CD14-positive monocyte (primary cell): ENCODE measurements around the gene ASMTL. TPM values are rescaled to one million over a fixed set of nuclear protein-coding genes. Genes with fewer than 3 reads are reported as not detected.
A peak's percentile ranks its signal among the peaks of the same experiment; 100 is the strongest.

Experiments
- DNase-seq, 3 donors: peaks; one replicate each; pipeline ENCODE4 v3.0.0-alpha.2; 2011 to 2022
- H2AFZ ChIP-seq: 2 replicates; pipeline ENCODE4 v1.6.0; 2012; ENCODE audit warnings: mild to moderate bottlenecking, low read depth, low read length, inconsistent platforms; ENCODE audit not compliant: insufficient read depth, poor library complexity, severe bottlenecking
- H3K27ac ChIP-seq, 2 donors: 1 replicate in 1 of 2; 2 replicates in 1 of 2; pipeline ENCODE4 v1.5.1; 2012 to 2013; ENCODE audit warnings: low read length in 2 of 2, control low read depth in 1 of 2, inconsistent platforms in 1 of 2, low read depth in 1 of 2, mild to moderate bottlenecking in 1 of 2
- H3K27me3 ChIP-seq, 2 donors: one replicate each; pipeline versions ENCODE4 v1.6.0 to v1.6.1; 2011 to 2013; ENCODE audit warnings: low read length in 2 of 2; ENCODE audit not compliant: control insufficient read depth in 2 of 2, insufficient read depth in 2 of 2
- H3K36me3 ChIP-seq, 2 donors: replicated peaks in 1 of 2; 1 replicate in 1 of 2; 2 replicates in 1 of 2; pipeline versions ENCODE4 v1.5.1 to v1.6.1; 2012 to 2013; ENCODE audit warnings: low read length in 2 of 2, control low read depth in 1 of 2, inconsistent platforms in 1 of 2, mild to moderate bottlenecking in 1 of 2; ENCODE audit not compliant: insufficient read depth in 2 of 2, control insufficient read depth in 1 of 2
- H3K4me1 ChIP-seq, 2 donors: 1 replicate in 1 of 2; 2 replicates in 1 of 2; pipeline versions ENCODE4 v1.5.1 to v1.6.1; 2012 to 2013; ENCODE audit warnings: low read length in 2 of 2, control low read depth in 1 of 2, inconsistent platforms in 1 of 2, mild to moderate bottlenecking in 1 of 2, moderate library complexity in 1 of 2; ENCODE audit not compliant: insufficient read depth in 2 of 2, control insufficient read depth in 1 of 2
- H3K4me2 ChIP-seq: replicated peaks from 2 replicates; pipeline ENCODE3; 2012; ENCODE audit warnings: low read length, moderate library complexity, mild to moderate bottlenecking; ENCODE audit not compliant: poor library complexity, severe bottlenecking; ENCODE audit errors: extremely low read depth
- H3K4me3 ChIP-seq, 3 experiments: fragments of 200-600 bp in 1 of 3; sonication (generic) in 1 of 3; replicated peaks in 1 of 3; 1 replicate in 2 of 3; 2 replicates in 1 of 3; pipeline ENCODE4 v1.5.1; 2011 to 2013; ENCODE audit warnings: low read length in 3 of 3, mild to moderate bottlenecking in 3 of 3, control low read depth in 2 of 3, low read depth in 2 of 3, inconsistent platforms in 1 of 3, moderate library complexity in 1 of 3
- H3K79me2 ChIP-seq: 2 replicates; pipeline ENCODE4 v1.6.0; 2012; ENCODE audit warnings: mild to moderate bottlenecking, control low read depth, inconsistent platforms, low read length, moderate library complexity; ENCODE audit not compliant: insufficient read depth
- H3K9ac ChIP-seq: 2 replicates; pipeline ENCODE4 v1.6.0; 2017; ENCODE audit warnings: low read length, mild to moderate bottlenecking; ENCODE audit not compliant: insufficient read depth, poor library complexity, severe bottlenecking
- H3K9me3 ChIP-seq, 2 donors: replicated peaks in 1 of 2; 1 replicate in 1 of 2; 2 replicates in 1 of 2; pipeline versions ENCODE4 v1.5.1 to v1.6.1; 2012 to 2013; ENCODE audit warnings: low read length in 2 of 2, control low read depth in 1 of 2; ENCODE audit not compliant: control insufficient read depth in 1 of 2, insufficient read depth in 1 of 2
- H4K20me1 ChIP-seq: 2 replicates; pipeline ENCODE4 v1.6.0; 2012; ENCODE audit warnings: mild to moderate bottlenecking, low read length, control low read depth, moderate library complexity; ENCODE audit not compliant: insufficient read depth
- H3K27ac Mint-ChIP-seq, 7 donors: one replicate each; pipeline ENCODE4 v1.8.0; 2020; ENCODE audit warnings: mild to moderate bottlenecking in 7 of 7, mixed read lengths in 7 of 7, moderate library complexity in 6 of 7, inconsistent platforms in 2 of 7
- H3K27me3 Mint-ChIP-seq, 3 donors: one replicate each; pipeline ENCODE4 v1.8.0; 2021 to 2022; ENCODE audit warnings: low read depth in 3 of 3, mild to moderate bottlenecking in 3 of 3, mixed read lengths in 3 of 3, moderate library complexity in 3 of 3, inconsistent platforms in 1 of 3
- H3K36me3 Mint-ChIP-seq, 2 donors: one replicate each; pipeline ENCODE4 v1.8.0; 2020; ENCODE audit warnings: mixed read lengths in 2 of 2, inconsistent platforms in 1 of 2, mild to moderate bottlenecking in 1 of 2
- H3K4me1 Mint-ChIP-seq: one replicate; pipeline ENCODE4 v1.8.0; 2020; ENCODE audit warnings: mild to moderate bottlenecking, mixed read lengths
- H3K4me3 Mint-ChIP-seq, 2 donors: one replicate each; pipeline ENCODE4 v1.8.0; 2020; ENCODE audit warnings: mild to moderate bottlenecking in 2 of 2, mixed read lengths in 2 of 2, moderate library complexity in 1 of 2
- H3K9me3 Mint-ChIP-seq, 7 donors: one replicate each; pipeline ENCODE4 v1.8.0; 2020 to 2022; ENCODE audit warnings: mixed read lengths in 7 of 7, mild to moderate bottlenecking in 6 of 7, moderate library complexity in 6 of 7, inconsistent platforms in 2 of 7
- CTCF ChIP-seq: fragments of 200-600 bp; IDR thresholded peaks from one replicate; pipeline ENCODE4 v1.8.0; 2022; ENCODE audit warnings: antibody characterized with exemption, mild to moderate bottlenecking
- WGBS: methylation state at CpG from one replicate; pipeline ENCODE4 v1.1.5; 2013; ENCODE audit warnings: missing lambda C conversion rate; ENCODE audit not compliant: insufficient coverage; 5-methylcytosine and 5-hydroxymethylcytosine counted together
- intact Hi-C, 2 donors: fragments of 100-400 bp; cut with micrococcal nuclease; formaldehyde crosslinking; loops; one replicate each; pipeline versions ENCODE4 v1.15.0 to v1.15.1; 2023
- polyA plus RNA-seq, 3 donors: library from polyadenylated mRNA; depleted of rRNA in 1 of 3; unstranded in 2 of 3; stranded (reverse) in 1 of 3; fragments of 300-500 nt in 2 of 3; fragments of >200 nt in 1 of 3; fragmentation: Illumina TruSeq in 2 of 3; gene quantifications; 1 replicate in 2 of 3; 2 replicates in 1 of 3; pipeline ENCODE4 v1.2.3, GENCODE V29; 2012 to 2021

Gene ASMTL
- polyA plus RNA-seq, 3 donors, result 19.0 to 31.5 (median 31.0) TPM

GRCh38 chrX:1481636-1482529, 29.2 kb upstream of the ASMTL start:
- Histone ChIP-seq H3K9ac (peak overlapping the region; percentile 65), H3K4me2 (peak overlapping the region; percentile 76)
- H3K27ac Mint-ChIP-seq, result peak overlapping the region; percentile 92 to 99 (median 98)

More at GRCh38 chrX:1481636-1482529, 29.2 kb upstream of the ASMTL start:
- Mint-ChIP-seq H3K36me3 (peaks cover 40 to 43% of the 10 kb centered on the region in 2 donors), H3K27me3 (peaks cover 0 to 1% (median 0%) of the 10 kb centered on the region in 3 donors), H3K4me1 (peaks cover 74% of the 10 kb centered on the region), H3K9me3 (peaks cover 0 to 3% (median 0%) of the 10 kb centered on the region in 7 donors), H3K4me3 (peak overlapping the region; percentile 86 to 92)
- peak overlapping the region; percentile 83 for H2AFZ ChIP-seq
- 0% methylated on average over 23 of the region's 26 CpGs for WGBS
- H3K4me3 ChIP-seq, result peak overlapping the region; percentile 6 to 70 (median 32)
- H4K20me1 ChIP-seq, result peaks cover 29% of the 10 kb centered on the region
- peaks cover 7 to 11% of the 10 kb centered on the region in 2 donors for H3K36me3 ChIP-seq
- peaks cover 58 to 59% of the 10 kb centered on the region in 2 donors for H3K4me1 ChIP-seq
- TF ChIP-seq CTCF, result no peak
- no peaks in the 10 kb centered on the region for H3K27me3 ChIP-seq
- H3K9me3 ChIP-seq, result no peaks in the 10 kb centered on the region
- intact Hi-C loops, result loop anchor here in 1 of 2 donors (1.0 kb wide), 1 partner anchor 55 kb away; the partner anchor contains the start of gene P2RY8
- H3K79me2 ChIP-seq, result peaks cover 84% of the 10 kb centered on the region
- peak overlapping the region; percentile 87 to 93 for H3K27ac ChIP-seq
- DNase-seq, result peak; percentile 84 to 90 (median 86)
